Vagina (tissue), 2 donors: ENCODE results near the gene BTNL2.

ENCODE experiments used
- CTCF ChIP-seq, 3 experiments: fragments of 450-650 bp in 2 of 3; fragments of 200-600 bp in 1 of 3; sonication (generic) in 1 of 3; IDR thresholded peaks; one replicate each; pipeline ENCODE4 v1.5.1; 2017 to 2019; ENCODE audit warnings: antibody characterized with exemption in 3 of 3, mild to moderate bottlenecking in 2 of 3, moderate library complexity in 2 of 3
- POLR2A ChIP-seq, 2 donors: fragments of 450-650 bp; IDR thresholded peaks; one replicate each; pipeline ENCODE4 v1.6.1; 2017; ENCODE audit warnings: antibody characterized with exemption in 2 of 2, mild to moderate bottlenecking in 2 of 2, moderate library complexity in 2 of 2

GRCh38 chr6:32430179-32430578 lies 23.2 kb upstream of the BTNL2 start:
- TF ChIP-seq CTCF (IDR thresholded peaks at IDR 0.05) (no peak), POLR2A (IDR thresholded peaks at IDR 0.05) (no peak)
